Activated T-cell treated with anti-CD3 and anti-CD28 coated beads, Interleukin-2, amount 50 U/mL, for 72 hours (primary cell): ENCODE data around the gene RETN. TPM values are rescaled to one million over a fixed set of nuclear protein-coding genes. Genes with fewer than 3 reads are reported as not detected.
A peak's percentile ranks its signal among the peaks of the same experiment; 100 is the strongest.

Source experiments
- ATAC-seq, 2 donors: fragments of 150-1000 bp; cut with Tn5 transposase; replicated peaks in 1 of 2; 2 replicates each; pipeline ENCODE4 v1.10.0; 2021; ENCODE audit warnings: moderate library complexity in 2 of 2, mild to moderate bottlenecking in 1 of 2
- DNase-seq, 2 donors: peaks; one replicate each; pipeline ENCODE4 v3.0.0; 2021 to 2022; ENCODE audit warnings: mixed read lengths in 1 of 2
- H3K27ac Mint-ChIP-seq: one replicate; pipeline ENCODE4 v1.8.0; 2022; ENCODE audit warnings: mild to moderate bottlenecking, moderate library complexity, mixed read lengths
- H3K27me3 Mint-ChIP-seq: one replicate; pipeline ENCODE4 v1.8.0; 2022; ENCODE audit warnings: low read depth, mixed read lengths
- H3K36me3 Mint-ChIP-seq, 2 donors: one replicate each; pipeline ENCODE4 v1.8.0; 2022; ENCODE audit warnings: mixed read lengths in 2 of 2, mild to moderate bottlenecking in 1 of 2; ENCODE audit not compliant: insufficient read depth in 2 of 2
- H3K4me1 Mint-ChIP-seq: one replicate; pipeline ENCODE4 v1.8.0; 2022; ENCODE audit warnings: low read depth, mixed read lengths
- H3K4me3 Mint-ChIP-seq, 2 donors: one replicate each; pipeline ENCODE4 v1.8.0; 2022; ENCODE audit warnings: mild to moderate bottlenecking in 2 of 2, mixed read lengths in 2 of 2, moderate library complexity in 2 of 2
- H3K9me3 Mint-ChIP-seq, 2 donors: one replicate each; pipeline ENCODE4 v1.8.0; 2022; ENCODE audit warnings: mixed read lengths in 2 of 2
- total RNA-seq, 2 donors: library from RNA; stranded (reverse); gene quantifications; one replicate each; pipeline ENCODE4 v1.2.3, GENCODE V29; 2022

Gene RETN
- total RNA-seq, 2 donors from 2014 or later, result not detected

DNA sequence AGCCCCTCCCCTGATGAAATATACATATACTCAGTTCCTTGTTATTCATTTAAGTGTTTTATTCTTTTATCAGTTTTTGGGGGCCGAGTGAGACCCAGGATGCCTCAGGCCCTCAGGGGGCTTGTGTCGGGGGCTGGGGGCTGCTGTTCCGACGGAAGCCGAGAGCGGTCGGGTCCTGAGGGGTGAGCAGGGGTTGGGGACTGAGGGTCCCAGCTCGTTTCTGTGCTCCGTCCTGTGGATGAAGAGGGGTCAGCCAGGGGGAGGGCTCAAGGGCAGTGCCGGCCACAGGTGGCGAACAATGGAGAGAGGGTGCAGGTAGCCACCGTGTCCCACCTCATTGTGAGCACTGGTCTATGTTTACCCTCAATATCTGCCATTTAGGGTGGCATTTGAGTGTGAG is 37.3 kb upstream of the RETN start:
- ATAC-seq (no peak), DNase-seq (no peak)
- Mint-ChIP-seq H3K27ac (no peak overlapping the region), H3K9me3 (no peaks in the 10 kb centered on the region), H3K36me3 (peaks cover 4 to 6% of the 10 kb centered on the region in 2 donors), H3K27me3 (no peaks in the 10 kb centered on the region), H3K4me3 (no peak overlapping the region), H3K4me1 (peaks cover 51% of the 10 kb centered on the region)

DNA sequence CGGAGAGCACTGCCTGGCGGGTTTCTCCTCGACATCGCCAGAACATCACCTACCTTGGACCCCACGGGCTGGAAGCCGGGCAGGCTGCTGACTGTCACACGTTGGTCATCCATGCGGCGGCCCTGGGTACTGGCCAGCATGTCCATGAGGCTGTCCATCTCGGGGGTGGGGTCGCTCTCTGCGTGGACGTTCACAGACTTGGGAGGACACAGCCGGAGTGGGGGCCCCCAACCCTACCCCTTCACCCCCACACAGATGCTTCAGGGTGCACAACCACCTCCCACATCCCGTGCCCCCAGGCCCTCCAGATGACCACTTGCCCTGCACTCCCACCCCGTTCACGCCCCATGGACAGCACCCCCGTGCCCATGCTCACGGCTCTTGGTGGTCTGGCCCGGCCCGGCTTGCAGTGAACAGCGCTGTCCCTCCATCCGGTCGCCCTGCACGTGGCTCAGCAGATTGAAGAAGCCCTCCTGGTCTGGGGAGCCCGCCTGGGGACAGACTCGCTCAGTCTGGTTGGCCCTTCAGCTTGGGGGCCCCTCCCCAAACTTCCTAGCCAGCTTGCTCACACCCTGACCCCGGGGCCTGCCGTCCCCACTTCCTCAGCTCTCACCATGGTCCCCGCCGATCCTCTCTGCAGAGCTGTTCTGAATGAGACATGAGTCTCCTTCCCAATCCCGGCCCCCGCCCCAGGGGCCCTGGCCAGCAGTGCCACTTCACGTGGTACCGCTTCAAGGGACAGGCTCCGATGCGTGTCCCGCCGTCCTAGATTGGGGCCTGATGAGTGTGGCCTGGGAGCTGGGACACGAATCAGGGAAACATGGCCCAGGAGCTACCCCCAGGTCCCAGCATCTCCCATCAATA is 36.3 kb upstream of the RETN start:
- Mint-ChIP-seq H3K27ac (peak overlapping the region; percentile 48), H3K4me3 (no peak overlapping the region), H3K4me1 (peaks cover 50% of the 10 kb centered on the region), H3K36me3 (peaks cover 4 to 6% of the 10 kb centered on the region in 2 donors), H3K27me3 (no peaks in the 10 kb centered on the region), H3K9me3 (no peaks in the 10 kb centered on the region)
- ATAC-seq (no peak), DNase-seq (no peak)

DNA sequence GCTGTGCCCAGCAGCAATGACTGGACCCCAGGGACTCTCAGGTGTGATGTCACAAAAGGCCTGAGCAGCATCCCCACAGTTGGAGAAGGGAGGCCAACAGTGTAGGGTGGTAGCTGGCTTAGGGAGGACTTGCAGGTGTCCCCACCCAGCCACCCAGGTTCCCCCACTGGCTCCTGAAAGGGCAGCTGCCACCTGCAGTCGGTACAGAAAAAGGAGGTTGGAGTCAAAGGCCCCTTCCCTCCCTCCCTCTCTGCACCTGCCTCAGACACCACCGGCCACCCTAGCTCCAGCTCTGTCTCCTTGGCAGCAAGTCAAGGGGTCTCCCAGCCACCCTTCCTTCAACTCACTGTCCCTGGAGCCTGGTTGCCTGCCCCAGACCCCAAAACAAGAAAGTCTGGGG is 35.2 kb upstream of the RETN start, which contains the start of gene PCP2:
Gene PCP2, minus strand, starts transcription at position 22 of the 400 bp plus-strand sequence. CDS start 262 bp downstream, outside the sequence.
- H3K27ac Mint-ChIP-seq, result peak within 1 kb of the TSS; percentile 48
- DNase-seq (no peak), ATAC-seq (no peak)
- peaks cover 50% of the 10 kb centered on the region for H3K4me1 Mint-ChIP-seq
- peaks cover 4 to 7% of the 10 kb centered on the region in 2 donors for H3K36me3 Mint-ChIP-seq
- no peak within 1 kb of the TSS for H3K4me3 Mint-ChIP-seq
- H3K27me3 Mint-ChIP-seq, result no peaks in the 10 kb centered on the region
- H3K9me3 Mint-ChIP-seq, result no peaks in the 10 kb centered on the region

DNA sequence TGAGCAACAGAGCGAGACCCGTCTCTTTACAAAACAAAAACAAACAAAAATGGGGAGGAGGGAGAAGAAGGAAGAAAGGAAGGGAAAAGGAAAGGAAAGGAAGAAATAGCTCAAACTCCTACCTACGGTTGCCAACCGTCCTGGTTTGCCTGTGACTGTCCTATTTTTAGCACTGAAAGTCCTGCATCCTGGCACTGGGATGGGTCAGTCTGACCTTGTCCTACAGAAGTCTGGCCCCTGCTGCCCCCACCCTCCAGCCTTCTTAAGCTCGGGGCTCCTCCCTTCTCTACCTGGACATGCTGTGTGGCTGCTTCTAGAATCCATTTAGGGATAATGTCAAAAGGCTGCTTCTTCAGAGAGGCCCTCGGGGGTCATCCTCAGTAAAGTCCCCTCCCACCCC is 33.2 kb upstream of the RETN start:
- H3K27me3 Mint-ChIP-seq, result no peaks in the 10 kb centered on the region
- H3K4me1 Mint-ChIP-seq, result peaks cover 42% of the 10 kb centered on the region
- H3K4me3 Mint-ChIP-seq, result peak overlapping the region; percentile 11 to 55
- peaks cover 4% of the 10 kb centered on the region in 2 donors for H3K9me3 Mint-ChIP-seq
- H3K36me3 Mint-ChIP-seq, result peaks cover 7 to 8% of the 10 kb centered on the region in 2 donors
- peak overlapping the region; percentile 31 for H3K27ac Mint-ChIP-seq
- DNase-seq, result no peak
- ATAC-seq, result no peak

DNA sequence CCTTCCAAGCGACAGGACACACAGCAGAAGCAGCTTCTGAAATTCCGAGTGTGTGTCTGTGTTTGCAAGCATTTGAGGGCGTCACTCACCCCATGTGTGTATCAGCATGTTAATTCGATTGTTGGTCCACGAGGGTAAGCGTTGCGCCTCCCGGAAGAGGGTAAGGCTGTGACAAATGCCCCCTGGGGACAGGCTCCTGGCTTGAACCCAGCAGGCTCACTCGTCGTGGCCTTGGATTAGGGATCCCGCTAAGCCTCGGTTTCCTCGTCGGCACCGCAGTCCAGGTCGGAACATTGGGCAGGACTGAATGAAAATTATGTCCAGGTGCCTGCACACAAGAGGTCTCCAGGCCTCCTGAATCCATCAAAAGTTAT is 32.5 kb upstream of the RETN start:
- no peaks in the 10 kb centered on the region for H3K27me3 Mint-ChIP-seq
- H3K27ac Mint-ChIP-seq, result peak overlapping the region; percentile 85
- H3K4me1 Mint-ChIP-seq, result peaks cover 38% of the 10 kb centered on the region
- peaks cover 4% of the 10 kb centered on the region in 2 donors for H3K9me3 Mint-ChIP-seq
- no peak for DNase-seq
- H3K36me3 Mint-ChIP-seq, result peaks cover 7 to 8% of the 10 kb centered on the region in 2 donors
- H3K4me3 Mint-ChIP-seq, result peak overlapping the region; percentile 85 to 86
- no peak for ATAC-seq

DNA sequence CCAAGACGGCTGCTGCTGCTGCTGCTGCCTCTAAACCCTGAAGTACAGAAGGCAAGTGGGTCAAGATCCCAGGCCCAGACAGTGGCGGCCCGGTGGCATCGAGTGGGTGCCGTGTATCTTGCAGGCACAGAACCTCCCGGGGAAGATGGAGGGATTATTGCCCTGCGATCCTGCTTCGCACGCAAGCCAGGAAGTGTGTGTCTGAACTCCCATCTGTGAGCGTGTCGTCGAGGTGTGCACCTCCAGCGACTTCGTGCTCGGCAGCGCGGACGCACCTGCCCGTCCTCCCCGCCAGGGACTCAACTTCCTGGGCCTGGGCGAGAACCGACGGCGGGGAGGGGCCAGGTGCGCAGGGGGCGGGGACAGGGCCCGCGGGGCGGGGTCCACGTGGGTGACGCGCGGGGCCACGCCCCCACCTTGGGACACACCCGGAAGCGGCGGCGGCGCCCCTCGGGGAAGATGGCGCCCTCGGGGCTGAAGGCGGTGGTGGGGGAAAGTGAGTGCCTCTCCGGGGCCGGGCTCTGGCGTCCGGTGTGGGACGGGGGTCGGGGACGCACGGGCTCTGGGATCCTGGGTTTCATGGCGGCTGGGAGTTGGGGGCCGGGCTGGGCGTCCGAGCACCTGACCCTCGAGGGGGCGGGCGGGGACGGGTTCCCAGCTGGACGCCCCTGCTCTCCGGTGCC is 32.0 kb upstream of the RETN start, which contains the start of gene STXBP2:
Gene STXBP2, plus strand, starts transcription at position 420 of the 683 bp plus-strand sequence. Its CDS starts 40 bp downstream, at position 460.
- ATAC-seq (peak; percentile 97 to 98), DNase-seq (peak; percentile 91 to 96)
- Mint-ChIP-seq H3K27me3 (no peaks in the 10 kb centered on the region), H3K36me3 (peaks cover 7 to 8% of the 10 kb centered on the region in 2 donors), H3K27ac (peak within 1 kb of the TSS; percentile 85), H3K9me3 (peaks cover 4% of the 10 kb centered on the region in 2 donors), H3K4me1 (peaks cover 34% of the 10 kb centered on the region), H3K4me3 (peak within 1 kb of the TSS; percentile 85 to 86)

DNA sequence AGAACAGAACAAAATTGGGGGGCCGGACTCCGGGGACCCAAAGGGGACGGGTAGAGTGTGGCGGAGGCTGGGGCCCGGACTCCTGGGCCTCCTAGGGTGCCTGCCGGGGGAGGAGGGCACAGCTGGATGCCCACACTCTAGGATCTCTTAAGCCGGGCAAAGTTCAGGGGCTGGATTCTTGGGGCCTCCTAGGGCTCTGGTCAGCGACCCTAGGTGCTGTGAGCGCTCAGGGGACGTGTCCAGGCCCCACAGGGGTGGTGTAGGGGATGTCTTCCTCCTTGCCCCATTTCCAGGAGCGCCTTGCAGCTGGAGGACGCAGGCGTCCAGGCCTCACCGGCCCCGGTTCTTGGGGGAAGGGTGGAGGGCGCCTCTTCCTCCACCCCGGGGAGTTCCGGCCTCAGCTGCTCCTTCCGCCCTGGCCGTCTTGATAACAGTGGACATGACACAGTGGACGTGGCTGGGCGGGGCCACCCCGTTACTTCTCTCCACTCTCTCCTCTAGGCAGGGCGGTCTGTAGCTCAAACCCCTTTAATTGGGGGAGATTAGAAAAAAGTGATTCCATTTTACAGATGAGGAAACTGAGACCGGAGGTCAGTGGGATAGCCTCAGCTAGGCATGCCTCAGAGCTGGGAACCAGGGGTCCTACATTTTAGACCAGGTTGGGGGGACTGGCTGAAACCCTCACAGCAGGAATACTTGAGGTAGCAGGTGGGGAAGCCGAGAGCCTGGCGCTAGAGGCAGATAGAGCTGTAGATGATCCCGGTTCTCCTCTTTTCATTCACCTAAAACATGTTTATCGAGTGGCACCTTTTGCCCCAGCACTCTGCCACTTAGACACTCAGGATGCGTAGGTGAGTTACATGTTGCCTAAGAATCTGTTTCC is 31.2 kb upstream of the RETN start:
- peaks cover 7 to 8% of the 10 kb centered on the region in 2 donors for H3K36me3 Mint-ChIP-seq
- H3K9me3 Mint-ChIP-seq, result peaks cover 4% of the 10 kb centered on the region in 2 donors
- H3K27me3 Mint-ChIP-seq, result no peaks in the 10 kb centered on the region
- ATAC-seq (peak in 1 of 2 donors; percentile 18), DNase-seq (peak in 1 of 2 donors; percentile 22)
- peak overlapping the region; percentile 44 for H3K27ac Mint-ChIP-seq
- H3K4me1 Mint-ChIP-seq, result peaks cover 34% of the 10 kb centered on the region
- H3K4me3 Mint-ChIP-seq, result peak overlapping the region; percentile 85 to 86

DNA sequence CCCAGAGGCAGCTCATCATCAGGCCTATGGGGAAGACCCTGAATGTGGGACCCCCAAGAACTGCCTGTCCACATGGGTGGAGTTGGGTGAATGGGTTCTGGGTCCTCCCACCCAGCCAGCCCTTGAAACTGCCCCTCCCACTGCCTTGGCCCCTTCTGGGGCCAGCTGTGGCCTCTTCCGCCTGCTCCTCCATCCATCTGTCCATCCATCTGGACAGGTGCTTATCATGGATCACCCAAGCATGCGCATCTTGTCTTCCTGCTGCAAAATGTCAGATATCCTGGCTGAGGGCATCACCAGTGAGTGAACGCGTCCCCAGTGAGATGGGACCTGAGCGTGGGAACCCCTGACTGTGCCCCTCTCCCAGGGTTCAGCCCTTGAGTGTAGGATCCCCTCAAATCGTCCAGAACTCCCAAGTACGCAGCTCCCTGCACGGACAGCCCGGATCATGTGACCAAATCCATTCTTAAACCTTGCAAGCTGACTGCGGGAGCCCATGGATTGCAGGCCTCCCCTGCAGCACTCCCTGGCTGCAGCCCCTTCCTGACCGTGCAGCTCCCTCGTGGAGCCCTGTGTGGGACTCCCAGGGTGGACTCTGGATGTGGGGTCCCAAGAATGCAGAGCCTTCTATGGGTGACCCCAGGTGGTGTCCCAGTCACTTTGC is 29.9 kb upstream of the RETN start:
- DNase-seq (no peak), ATAC-seq (no peak)
- Mint-ChIP-seq H3K4me3 (peak overlapping the region in 1 of 2 donors; percentile 44), H3K9me3 (peaks cover 4% of the 10 kb centered on the region in 2 donors), H3K27ac (no peak overlapping the region), H3K27me3 (no peaks in the 10 kb centered on the region), H3K4me1 (peaks cover 34% of the 10 kb centered on the region), H3K36me3 (peaks cover 7 to 8% of the 10 kb centered on the region in 2 donors)

DNA sequence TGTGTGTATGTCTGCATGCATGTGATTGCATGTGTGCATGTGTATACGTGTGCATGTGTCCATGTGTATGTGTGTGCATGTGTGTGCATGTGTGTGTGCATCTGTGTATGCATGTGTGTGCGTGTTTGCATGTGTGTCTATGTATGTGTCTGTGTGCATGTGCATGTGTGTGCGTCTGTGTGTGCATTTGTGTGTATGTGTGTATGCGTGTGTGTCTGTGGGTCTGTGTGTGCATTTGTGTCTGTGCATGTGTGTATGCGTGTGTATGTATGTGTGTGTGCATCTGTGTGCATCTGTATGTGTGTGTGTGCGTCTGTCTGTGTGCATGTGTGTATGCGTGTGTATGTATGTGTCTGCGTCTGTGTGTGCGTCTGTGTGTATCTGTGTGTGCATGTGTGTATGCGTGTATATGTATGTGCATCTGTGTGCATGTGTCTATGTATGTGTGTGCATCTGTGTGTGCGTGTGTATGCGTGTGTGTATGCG is 28.9 kb upstream of the RETN start:
- H3K4me1 Mint-ChIP-seq, result peaks cover 34% of the 10 kb centered on the region
- ATAC-seq, result no peak
- H3K27me3 Mint-ChIP-seq, result no peaks in the 10 kb centered on the region
- H3K9me3 Mint-ChIP-seq, result peaks cover 4% of the 10 kb centered on the region in 2 donors
- H3K4me3 Mint-ChIP-seq, result no peak overlapping the region
- H3K36me3 Mint-ChIP-seq, result peaks cover 7 to 8% of the 10 kb centered on the region in 2 donors
- DNase-seq, result no peak
- H3K27ac Mint-ChIP-seq, result no peak overlapping the region

DNA sequence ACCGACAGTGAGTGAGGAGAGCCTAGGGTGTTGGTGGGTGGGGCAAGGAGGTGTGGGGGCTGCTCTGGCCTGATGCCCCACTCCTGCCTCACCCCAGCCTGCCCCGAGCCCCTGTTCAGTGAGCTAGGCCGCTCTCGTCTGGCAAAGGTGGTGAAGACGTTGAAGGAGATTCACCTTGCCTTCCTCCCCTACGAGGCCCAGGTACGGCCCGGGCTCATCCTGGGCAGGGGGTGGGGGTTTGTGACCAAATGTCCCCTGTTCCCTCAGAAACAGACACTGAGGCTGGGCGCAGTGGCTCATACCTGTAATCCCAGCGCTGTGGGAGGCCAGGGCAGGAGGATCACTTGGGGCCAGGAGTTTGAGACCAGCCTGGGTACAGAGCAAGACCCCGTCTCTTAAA is 28.0 kb upstream of the RETN start:
- DNase-seq, result no peak
- Mint-ChIP-seq H3K27ac (no peak overlapping the region), H3K36me3 (peaks cover 8 to 9% of the 10 kb centered on the region in 2 donors), H3K4me1 (peaks cover 34% of the 10 kb centered on the region), H3K27me3 (no peaks in the 10 kb centered on the region), H3K4me3 (no peak overlapping the region), H3K9me3 (peaks cover 4% of the 10 kb centered on the region in 2 donors)
- ATAC-seq, result no peak

DNA sequence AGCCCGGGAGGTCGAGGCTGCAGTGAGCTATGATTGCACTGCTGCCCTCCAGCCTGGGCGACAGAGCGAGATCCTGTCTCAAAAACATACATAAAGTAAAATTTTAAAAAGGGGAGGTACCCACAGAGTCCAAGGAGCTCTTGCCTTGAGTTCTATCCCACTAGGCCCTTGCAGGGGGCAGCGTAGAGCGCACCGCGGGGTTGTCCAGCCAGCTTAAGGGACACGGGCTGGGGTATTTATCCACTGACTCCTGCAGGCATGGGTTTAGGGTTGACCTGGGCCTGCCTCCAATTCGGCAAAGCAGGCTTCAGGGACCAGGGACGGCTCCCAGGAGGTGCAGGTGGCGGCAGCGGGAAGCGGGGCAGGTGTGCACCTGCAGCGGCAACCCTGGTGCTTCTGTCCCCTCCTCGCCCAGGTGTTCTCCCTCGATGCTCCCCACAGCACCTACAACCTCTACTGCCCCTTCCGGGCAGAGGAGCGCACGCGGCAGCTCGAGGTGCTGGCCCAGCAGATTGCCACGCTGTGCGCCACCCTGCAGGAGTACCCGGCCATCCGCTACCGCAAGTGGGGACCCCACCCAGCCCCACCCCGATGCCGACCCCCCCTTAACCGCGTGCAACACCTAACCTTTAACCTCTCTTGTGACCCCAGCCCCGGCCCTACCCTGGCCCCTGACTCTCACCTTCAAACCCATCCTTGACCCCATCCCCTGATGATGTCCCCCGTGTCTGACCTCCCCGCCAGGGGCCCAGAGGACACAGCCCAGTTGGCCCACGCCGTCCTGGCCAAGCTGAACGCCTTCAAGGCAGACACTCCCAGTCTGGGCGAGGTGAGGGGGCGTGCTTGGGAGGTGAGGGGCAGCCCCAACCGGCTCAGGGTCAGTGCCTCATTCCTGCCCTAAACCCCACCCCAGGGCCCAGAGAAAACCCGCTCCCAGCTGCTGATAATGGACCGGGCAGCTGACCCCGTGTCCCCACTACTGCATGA is 27.3 kb upstream of the RETN start:
- Mint-ChIP-seq H3K4me3 (no peak overlapping the region), H3K9me3 (peaks cover 4% of the 10 kb centered on the region in 2 donors), H3K27me3 (no peaks in the 10 kb centered on the region), H3K36me3 (peaks cover 8 to 10% of the 10 kb centered on the region in 2 donors), H3K4me1 (peaks cover 26% of the 10 kb centered on the region), H3K27ac (no peak overlapping the region)
- DNase-seq (no peak), ATAC-seq (no peak)
